Stimulated activated effector memory CD8-positive, alpha-beta T cell treated with anti-CD3 and anti-CD28 coated beads, Interleukin-12 subunit alpha, Interleukin-12 subunit beta, amount 100 ng/mL, for 72 hours (primary cell): ENCODE measurements around the gene LILRB3.
"Not testable (repeated sequence)": the region's sequence is repeated elsewhere in the genome, so short reads cannot be mapped to it uniquely, and the experiment has no call there.

ENCODE experiments used
- ATAC-seq: fragments of 150-1000 bp; cut with Tn5 transposase; 2 replicates; pipeline ENCODE4 v1.10.0; 2021
- DNase-seq, 2 donors: peaks; one replicate each; pipeline ENCODE4 v3.0.0; 2021 to 2022; ENCODE audit warnings: low spot score in 2 of 2
- H3K27ac Mint-ChIP-seq: one replicate; pipeline ENCODE4 v1.8.0; 2022; ENCODE audit warnings: mild to moderate bottlenecking, mixed read lengths
- H3K36me3 Mint-ChIP-seq: one replicate; pipeline ENCODE4 v1.8.0; 2022; ENCODE audit warnings: mild to moderate bottlenecking, mixed read lengths
- H3K4me1 Mint-ChIP-seq: one replicate; pipeline ENCODE4 v1.8.0; 2022; ENCODE audit warnings: mixed read lengths
- H3K4me3 Mint-ChIP-seq: one replicate; pipeline ENCODE4 v1.8.0; 2022; ENCODE audit warnings: mild to moderate bottlenecking, mixed read lengths
- H3K9me3 Mint-ChIP-seq: one replicate; pipeline ENCODE4 v1.8.0; 2022; ENCODE audit warnings: mixed read lengths

Gene LILRB3

DNA sequence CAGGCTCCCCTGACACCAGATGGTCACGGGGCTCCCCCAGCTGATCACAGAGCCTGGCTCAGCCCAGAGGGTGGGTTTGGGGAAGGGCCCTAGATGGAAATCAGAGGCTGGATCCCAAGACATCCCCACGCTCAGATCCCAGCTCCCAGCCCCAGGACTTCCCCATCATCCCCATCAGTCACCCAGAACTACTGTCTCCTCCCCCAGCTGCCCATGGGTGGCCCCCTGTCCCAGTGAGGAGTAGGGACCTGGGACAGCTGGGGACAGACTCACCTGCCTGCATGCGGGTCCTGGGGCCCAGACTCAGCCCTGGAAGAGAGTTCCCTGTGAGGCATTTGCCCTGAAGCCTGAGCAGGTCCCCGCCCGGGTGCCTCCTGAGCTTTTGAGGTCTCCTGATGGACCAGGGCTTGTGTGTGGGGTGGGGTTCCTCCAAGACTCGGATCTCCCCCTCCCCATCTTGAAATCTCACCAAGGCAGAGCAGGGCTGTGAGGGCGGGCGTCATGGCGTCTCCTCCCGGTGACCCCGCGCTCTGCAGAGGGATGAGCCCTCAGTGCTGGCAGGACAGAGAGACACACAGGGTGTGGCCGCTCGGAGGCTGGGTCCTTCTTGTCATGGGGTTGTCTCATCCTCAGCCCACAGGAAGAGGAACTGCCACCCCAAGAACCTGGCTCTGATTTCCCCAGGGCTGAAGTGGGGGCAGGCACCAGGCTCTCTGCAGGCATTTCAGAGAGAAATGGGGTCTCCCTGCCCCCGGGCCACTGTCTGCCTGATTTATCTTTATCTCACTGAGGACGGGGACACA lies at the start of gene LILRB3:
Gene LILRB3, minus strand, starts transcription at position 534 of the 803 bp plus-strand sequence. Its CDS starts 31 bp downstream, at position 503.
- not testable (repeated sequence) for H3K9me3 Mint-ChIP-seq, H3K36me3 Mint-ChIP-seq, DNase-seq, H3K4me3 Mint-ChIP-seq
- H3K4me1 Mint-ChIP-seq: peaks cover 18% of the 10 kb centered on the region
- peak; percentile 58 for ATAC-seq
- peak within 1 kb of the TSS; percentile 56 for H3K27ac Mint-ChIP-seq

DNA sequence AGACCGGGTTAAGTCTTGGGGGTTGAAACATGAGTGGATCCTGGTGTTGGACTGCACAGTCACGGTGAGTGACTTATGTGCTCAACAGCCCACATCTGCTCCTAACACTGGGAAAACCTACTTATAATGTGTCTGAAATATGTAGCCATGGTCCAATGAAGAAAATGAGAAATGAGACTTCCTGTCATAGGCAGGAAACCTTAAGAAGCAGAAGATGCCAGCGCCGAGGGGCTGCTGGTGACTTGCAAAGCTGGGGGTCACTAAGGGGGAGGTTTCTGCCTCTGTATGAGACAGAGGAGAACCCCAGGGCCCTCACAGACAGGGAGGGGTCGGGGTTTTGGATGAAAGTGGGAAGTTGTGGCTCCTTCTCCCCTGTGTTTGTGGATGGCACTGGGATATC lies 49.4 kb upstream of the LILRB3 start:
- DNase-seq, H3K27ac Mint-ChIP-seq, H3K36me3 Mint-ChIP-seq, H3K4me3 Mint-ChIP-seq, ATAC-seq, H3K9me3 Mint-ChIP-seq: not testable (repeated sequence)
- peaks cover 11% of the 10 kb centered on the region for H3K4me1 Mint-ChIP-seq

DNA sequence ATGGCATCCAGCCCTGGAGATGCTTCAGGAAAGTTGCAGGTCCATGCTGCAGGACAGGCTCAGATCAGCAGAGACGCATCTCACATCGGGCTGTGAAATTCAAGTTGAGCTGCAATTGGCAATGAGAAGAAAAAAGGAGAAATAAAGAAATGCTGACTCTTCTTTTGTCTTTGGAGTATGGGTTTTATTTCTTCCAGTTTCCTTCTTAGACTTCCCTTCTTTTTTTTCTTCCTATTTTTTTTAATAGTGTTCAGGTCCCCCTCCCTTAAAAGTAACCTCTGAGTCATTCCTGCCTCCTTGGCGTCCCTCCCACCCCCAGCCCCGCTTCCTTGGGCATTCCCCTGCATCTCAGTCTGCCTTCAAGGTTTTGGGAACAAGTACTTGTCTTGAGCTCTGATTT lies 48.8 kb upstream of the LILRB3 start:
- not testable (repeated sequence) for H3K27ac Mint-ChIP-seq, ATAC-seq, H3K4me3 Mint-ChIP-seq, H3K9me3 Mint-ChIP-seq, DNase-seq, H3K36me3 Mint-ChIP-seq
- peaks cover 11% of the 10 kb centered on the region for H3K4me1 Mint-ChIP-seq

DNA sequence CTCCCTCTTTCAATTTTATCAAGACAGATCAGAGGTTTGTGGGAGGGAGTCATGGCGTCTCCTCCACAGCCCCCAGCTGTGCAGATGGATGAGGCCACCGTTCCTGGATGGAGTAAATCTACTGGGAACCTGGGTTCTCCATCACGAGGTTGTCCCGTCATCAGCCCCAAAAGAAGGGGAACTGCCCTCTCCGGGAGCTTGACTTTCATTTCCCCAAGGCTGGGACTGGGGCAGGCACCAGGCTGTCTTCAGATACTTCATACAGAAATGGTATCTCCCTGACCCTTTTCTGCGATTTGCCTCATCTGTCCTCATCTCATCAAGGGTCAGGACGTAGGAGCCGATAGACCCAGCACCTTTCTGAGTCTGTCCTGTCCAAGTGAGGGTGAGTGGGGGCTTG lies 48.3 kb upstream of the LILRB3 start:
- Mint-ChIP-seq H3K36me3 (peaks cover 6% of the 10 kb centered on the region), H3K27ac (no peak overlapping the region), H3K9me3 (no peaks in the 10 kb centered on the region), H3K4me1 (peaks cover 11% of the 10 kb centered on the region), H3K4me3 (no peak overlapping the region)
- ATAC-seq (no peak), DNase-seq (no peak)

DNA sequence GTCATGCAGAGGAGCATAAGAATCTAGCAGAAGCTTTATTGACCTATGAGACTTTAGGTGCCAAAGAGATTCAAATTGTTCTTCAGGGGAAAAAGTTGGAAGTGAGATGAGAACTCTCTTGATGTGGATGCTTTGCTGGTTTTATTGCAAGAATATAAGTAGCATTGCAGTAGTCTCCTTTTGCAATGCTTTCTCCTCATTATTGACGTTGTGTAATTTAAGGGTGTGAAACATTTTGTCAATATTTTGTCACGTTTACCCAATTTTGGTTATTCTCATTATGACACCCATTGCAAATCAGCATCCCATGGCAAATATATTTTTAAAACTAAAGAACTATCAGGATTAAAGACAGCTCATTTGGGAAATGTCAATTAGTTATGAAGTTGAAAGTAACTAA lies 46.1 kb upstream of the LILRB3 start:
- DNase-seq (no peak), ATAC-seq (no peak)
- peaks cover under 1% of the 10 kb centered on the region for H3K36me3 Mint-ChIP-seq
- no peak overlapping the region for H3K4me3 Mint-ChIP-seq
- H3K9me3 Mint-ChIP-seq: no peaks in the 10 kb centered on the region
- H3K27ac Mint-ChIP-seq: no peak overlapping the region
- peaks cover 4% of the 10 kb centered on the region for H3K4me1 Mint-ChIP-seq

DNA sequence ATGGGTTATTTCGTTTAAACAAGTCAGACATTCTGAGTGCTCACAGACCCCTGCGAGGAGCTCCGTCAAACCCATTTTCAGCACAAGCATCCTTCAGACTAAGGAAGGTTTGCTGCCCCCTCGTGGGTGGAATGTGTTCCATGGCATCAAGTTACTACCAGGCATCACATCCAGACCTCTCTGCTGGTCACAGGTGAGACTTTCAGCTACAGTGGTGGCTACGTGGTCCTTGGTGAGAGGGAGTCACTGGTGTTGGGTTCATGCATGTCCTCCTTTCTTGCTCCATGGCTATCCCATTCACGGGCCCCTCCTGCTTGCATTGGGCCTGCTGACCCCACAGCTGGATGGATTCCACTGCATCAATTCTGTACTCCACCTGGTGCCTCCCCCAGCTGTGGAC lies 43.3 kb upstream of the LILRB3 start:
- no peak overlapping the region for H3K27ac Mint-ChIP-seq
- H3K36me3 Mint-ChIP-seq: no peaks in the 10 kb centered on the region
- H3K4me3 Mint-ChIP-seq: no peak overlapping the region
- no peaks in the 10 kb centered on the region for H3K9me3 Mint-ChIP-seq
- peak; percentile 57 to 84 for DNase-seq
- no peaks in the 10 kb centered on the region for H3K4me1 Mint-ChIP-seq
- peak; percentile 80 for ATAC-seq

DNA sequence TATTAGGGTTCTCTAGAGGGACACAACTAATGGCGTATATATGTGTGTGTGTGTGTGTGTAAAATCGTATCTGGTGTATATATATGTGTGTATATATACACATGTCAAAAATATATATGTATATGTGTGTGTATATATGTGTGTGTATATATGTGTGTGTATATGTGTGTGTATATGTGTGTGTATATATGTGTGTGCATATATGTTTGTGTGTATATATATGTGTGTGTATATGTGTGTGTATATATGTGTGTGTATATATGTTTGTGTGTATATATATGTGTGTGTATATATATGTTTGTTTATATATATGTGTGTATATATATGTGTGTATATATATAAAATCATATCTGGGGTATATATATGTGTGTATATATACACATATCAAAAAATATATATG lies 39.7 kb upstream of the LILRB3 start:
- Mint-ChIP-seq H3K4me3 (no peak overlapping the region), H3K36me3 (no peaks in the 10 kb centered on the region), H3K9me3 (no peaks in the 10 kb centered on the region), H3K4me1 (no peaks in the 10 kb centered on the region), H3K27ac (no peak overlapping the region)
- DNase-seq: no peak
- no peak for ATAC-seq

DNA sequence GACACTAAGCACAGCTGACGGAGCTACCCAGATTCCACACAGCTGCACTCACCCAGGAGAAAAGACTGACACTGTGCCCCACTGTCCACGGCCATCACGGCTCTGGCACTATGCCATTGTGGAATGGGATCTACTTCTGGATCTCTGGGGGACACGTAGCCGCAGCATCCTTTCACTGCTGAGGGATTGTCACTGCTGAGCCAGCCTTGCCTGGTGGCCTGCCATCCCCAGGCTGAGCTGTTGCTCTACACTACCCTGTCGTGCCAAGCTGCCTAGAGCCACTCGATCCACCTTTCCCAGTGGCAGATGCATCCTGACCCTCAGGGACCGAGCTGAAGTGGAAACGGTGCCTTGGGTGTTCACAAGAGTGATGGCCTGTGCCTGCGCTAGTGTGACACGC lies 39.3 kb upstream of the LILRB3 start:
- no peak overlapping the region for H3K27ac Mint-ChIP-seq
- ATAC-seq (no peak), DNase-seq (no peak)
- no peaks in the 10 kb centered on the region for H3K36me3 Mint-ChIP-seq
- H3K4me1 Mint-ChIP-seq: no peaks in the 10 kb centered on the region
- H3K4me3 Mint-ChIP-seq: no peak overlapping the region
- no peaks in the 10 kb centered on the region for H3K9me3 Mint-ChIP-seq

DNA sequence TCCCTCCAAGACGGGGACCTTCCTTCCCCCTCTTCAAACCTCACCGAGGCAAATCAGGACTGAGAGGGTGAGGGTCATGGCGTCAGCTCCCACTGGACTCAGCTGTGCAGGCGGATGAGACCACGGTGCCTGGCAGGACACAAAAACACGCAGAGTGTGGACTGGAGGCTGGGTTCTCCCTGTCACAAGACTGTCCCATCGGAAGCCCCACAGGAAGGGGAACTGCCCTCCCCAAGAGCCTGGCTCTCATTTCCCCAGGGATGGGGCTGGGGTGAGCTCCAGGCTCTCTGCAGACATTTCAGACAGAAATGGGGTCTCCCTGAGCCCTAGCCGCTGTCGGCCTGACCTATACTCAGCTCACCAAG lies 34.3 kb upstream of the LILRB3 start, which contains the start of gene LILRB5:
Gene LILRB5, minus strand, starts transcription at position 158 of the 365 bp plus-strand sequence. Its CDS starts 80 bp downstream, at position 78.
- Mint-ChIP-seq H3K4me1 (no peaks in the 10 kb centered on the region), H3K4me3 (no peak within 1 kb of the TSS), H3K36me3 (no peaks in the 10 kb centered on the region), H3K9me3 (no peaks in the 10 kb centered on the region), H3K27ac (no peak within 1 kb of the TSS)
- DNase-seq (no peak), ATAC-seq (no peak)

DNA sequence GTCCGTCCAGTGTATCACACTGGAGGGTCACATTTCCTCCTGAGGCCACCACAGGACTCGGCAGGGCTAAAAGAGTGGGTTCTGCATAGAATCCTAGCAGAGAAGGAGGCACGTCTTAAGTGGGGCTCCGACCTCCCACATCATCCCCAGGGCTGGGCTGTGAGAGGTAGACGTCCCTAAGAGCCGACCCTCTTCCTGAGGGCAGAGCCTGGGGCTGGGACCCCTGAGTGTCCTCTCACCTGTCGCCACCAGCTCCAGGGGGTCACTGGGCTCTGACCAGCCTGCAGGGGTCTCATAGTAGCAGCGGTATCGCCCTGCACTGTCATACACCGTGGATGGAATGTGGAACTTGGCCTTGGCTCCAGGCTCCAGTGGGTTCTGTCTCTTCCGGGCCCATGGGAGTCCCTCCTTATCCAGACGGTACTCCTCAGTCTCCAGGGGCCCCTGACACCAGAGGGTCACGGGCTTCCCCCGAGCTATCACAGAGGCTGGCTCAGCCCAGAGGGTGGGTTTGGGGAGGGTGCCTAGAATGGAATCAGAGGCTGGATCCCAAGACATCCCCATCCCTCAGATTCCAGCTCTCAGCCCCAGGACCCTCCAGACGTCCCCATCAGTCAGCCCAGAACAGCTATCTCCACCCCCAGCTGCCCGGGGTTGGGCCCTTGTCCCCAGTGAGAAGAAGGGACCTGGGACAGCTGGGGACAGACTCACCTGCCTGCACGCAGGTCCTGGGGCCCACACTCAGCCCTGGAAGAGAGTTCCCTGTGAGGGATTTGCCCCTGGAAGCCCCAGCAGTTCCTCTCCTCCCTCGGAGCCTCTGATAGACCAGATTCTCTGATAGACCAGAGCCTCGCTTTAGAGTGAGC lies 33.7 kb upstream of the LILRB3 start:
- no peak overlapping the region for H3K4me3 Mint-ChIP-seq
- H3K36me3 Mint-ChIP-seq: no peaks in the 10 kb centered on the region
- DNase-seq: no peak
- no peaks in the 10 kb centered on the region for H3K4me1 Mint-ChIP-seq
- no peak overlapping the region for H3K27ac Mint-ChIP-seq
- H3K9me3 Mint-ChIP-seq: no peaks in the 10 kb centered on the region
- ATAC-seq: no peak

DNA sequence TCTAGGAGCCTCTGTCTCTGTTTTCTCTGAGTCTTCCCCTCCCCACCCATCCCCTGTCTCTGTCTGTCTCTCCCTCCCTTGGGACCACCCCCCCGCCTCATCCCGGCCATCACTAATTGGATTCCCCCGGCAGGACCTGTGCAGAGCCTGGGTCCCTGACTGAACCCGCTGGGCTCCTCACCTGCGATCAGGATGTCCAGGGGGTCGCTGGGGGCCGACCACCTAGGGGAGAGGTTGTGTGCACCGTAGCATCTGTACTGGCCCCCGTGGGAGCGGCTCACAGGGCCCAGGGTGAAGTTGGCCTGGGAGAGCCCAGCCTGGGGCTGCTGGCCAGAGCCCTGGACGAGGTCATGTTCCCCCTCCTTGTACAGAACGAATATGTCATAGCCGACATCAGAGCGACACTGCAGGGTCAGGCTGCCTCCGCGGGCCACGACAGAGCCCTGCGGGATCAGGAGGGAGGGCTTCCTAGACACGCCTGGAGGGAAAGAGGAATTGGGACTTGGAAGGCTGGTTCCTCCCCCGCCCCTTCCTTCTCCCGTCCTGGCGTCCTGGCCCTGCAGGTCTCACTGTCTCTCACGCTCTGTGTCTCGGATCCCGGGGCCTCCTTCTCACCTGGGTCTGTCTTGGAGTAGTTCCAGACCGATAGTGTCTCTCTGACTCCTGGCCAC lies 32.4 kb upstream of the LILRB3 start:
- Mint-ChIP-seq H3K9me3 (no peaks in the 10 kb centered on the region), H3K36me3 (no peaks in the 10 kb centered on the region), H3K4me3 (no peak overlapping the region), H3K4me1 (no peaks in the 10 kb centered on the region), H3K27ac (no peak overlapping the region)
- DNase-seq (no peak), ATAC-seq (no peak)

DNA sequence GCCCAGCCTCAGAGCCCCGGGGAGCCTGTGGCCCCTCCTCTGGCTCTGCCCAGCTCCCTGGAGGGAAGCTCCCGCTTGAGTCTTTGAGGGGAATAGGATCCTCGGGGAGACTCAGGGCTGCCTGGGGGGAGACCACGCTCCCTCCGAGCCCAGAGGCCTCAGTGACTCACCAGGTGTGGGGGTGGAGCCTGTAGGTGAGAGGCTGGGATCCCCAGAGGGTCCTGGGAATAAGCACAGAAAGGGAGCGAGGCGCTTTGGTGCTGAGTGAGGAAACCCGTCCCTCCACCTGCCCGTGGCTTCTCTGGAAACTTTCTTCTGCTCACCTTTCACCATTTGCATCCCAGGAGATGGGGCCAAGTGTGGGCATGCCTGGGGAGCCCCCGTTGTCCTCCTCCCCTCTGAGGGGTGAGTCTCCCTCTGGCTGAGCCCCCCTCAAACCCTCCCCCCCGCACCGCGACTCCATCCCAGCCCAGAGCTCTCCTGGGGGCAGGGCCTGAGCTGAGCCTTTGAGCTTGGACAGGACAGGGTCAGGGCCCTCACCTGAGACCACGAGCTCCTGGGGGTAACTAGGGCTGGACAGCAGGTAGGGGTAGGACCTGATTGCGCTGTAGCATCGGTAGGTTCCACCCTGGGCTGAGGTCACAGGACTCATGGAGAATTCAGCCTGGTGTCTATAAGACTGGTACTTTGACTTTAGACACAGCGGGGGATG lies 31.5 kb upstream of the LILRB3 start:
- Mint-ChIP-seq H3K9me3 (no peaks in the 10 kb centered on the region), H3K4me1 (no peaks in the 10 kb centered on the region), H3K27ac (no peak overlapping the region), H3K36me3 (no peaks in the 10 kb centered on the region), H3K4me3 (no peak overlapping the region)
- ATAC-seq (peak; percentile 16), DNase-seq (no peak)

DNA sequence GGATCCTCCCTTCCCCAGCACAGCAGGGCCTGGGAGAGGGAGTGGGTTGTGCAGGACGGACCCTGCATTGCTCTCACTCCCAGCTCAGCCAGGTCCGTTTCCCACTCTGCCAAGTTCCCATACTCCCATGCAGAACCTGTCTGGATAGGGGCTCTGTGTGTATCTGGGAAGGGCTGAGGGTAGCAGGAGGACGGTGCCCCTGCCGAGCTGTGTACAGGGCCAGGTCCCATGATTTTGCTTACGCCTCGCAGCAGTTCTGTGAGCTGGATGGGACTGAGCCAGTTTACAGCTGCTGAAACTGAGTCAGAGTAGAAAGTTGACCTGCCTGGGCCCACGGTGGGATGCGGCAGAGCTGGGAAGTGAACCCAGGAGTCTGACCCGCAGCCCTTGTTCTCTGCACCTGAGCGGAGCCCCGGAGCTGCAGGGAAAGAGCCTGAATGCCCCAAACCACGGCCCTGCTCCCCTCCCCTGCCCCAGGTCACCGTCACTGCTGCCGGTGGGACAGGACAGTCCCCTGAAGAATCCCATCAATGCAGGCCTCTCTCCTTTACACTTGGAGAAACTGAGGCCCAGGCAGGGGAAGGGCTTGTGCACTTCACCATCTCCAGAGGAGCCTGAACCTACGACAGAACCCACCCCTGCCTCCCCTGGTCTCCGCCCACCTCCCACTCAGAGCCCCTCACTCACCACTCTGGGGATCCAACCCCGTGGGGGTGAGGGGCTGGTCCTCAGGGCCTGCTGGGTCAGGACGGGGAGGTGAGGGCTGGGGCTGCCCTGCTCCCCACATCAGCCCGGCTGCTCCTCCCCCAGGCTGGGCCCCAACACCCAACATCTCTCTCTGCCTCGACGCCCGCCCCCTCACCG lies 30.8 kb upstream of the LILRB3 start:
- peak; percentile 9 for ATAC-seq
- no peak overlapping the region for H3K4me3 Mint-ChIP-seq
- peaks cover under 1% of the 10 kb centered on the region for H3K4me1 Mint-ChIP-seq
- no peaks in the 10 kb centered on the region for H3K36me3 Mint-ChIP-seq
- no peaks in the 10 kb centered on the region for H3K9me3 Mint-ChIP-seq
- no peak overlapping the region for H3K27ac Mint-ChIP-seq
- DNase-seq: no peak

DNA sequence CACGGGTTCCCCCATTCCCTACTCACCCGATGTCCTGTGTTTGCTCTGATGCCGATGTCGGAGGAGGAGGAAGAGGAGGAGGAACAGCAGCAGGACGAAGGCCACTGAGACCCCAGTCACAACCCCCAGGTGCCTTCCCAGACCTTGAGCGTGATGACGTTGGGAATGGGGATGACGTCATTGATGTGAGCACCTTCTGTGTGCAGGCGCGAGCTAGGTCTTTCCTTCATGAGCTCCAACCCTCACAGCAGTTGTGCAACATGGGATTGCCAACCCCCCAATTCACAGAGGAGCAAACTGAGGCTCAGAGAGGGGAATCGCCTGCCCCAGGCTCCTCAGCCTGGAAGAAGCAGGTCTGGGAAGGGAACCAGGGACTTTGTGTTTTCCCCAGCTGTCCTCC lies 30.0 kb upstream of the LILRB3 start:
- Mint-ChIP-seq H3K4me1 (peaks cover 8% of the 10 kb centered on the region), H3K9me3 (no peaks in the 10 kb centered on the region), H3K4me3 (no peak overlapping the region), H3K36me3 (peaks cover 5% of the 10 kb centered on the region), H3K27ac (no peak overlapping the region)
- no peak for DNase-seq
- no peak for ATAC-seq
